H9 (cell line): ENCODE data around the gene RABGAP1. TPM values are rescaled to one million over a fixed set of nuclear protein-coding genes. Genes with fewer than 3 reads are reported as not detected.

Source experiments
- DNase-seq: peaks from one replicate; pipeline ENCODE4 v3.0.0-alpha.2; 2017
- H2AFZ ChIP-seq: one replicate; pipeline ENCODE4 v1.6.1; 2013; ENCODE audit warnings: mild to moderate bottlenecking, low read length, control low read depth, moderate library complexity
- H2AK5ac ChIP-seq: 2 replicates; pipeline ENCODE4 v1.6.1; 2013; ENCODE audit warnings: low read length, control low read depth, mixed read lengths; ENCODE audit not compliant: insufficient read length
- H2BK120ac ChIP-seq: one replicate; pipeline ENCODE4 v1.6.1; 2013; ENCODE audit warnings: low read depth, mild to moderate bottlenecking, low read length, control low read depth, inconsistent platforms; ENCODE audit not compliant: poor library complexity, severe bottlenecking
- H2BK12ac ChIP-seq: 2 replicates; pipeline ENCODE4 v1.6.1; 2013; ENCODE audit warnings: low read length, control low read depth, mixed read lengths, low read depth; ENCODE audit not compliant: insufficient read length
- H2BK15ac ChIP-seq: 2 replicates; pipeline ENCODE4 v1.6.1; 2013; ENCODE audit warnings: low read depth, low read length, control low read depth
- H2BK20ac ChIP-seq: one replicate; pipeline ENCODE4 v1.6.1; 2013; ENCODE audit warnings: low read depth, mild to moderate bottlenecking, low read length, control low read depth, inconsistent platforms; ENCODE audit not compliant: poor library complexity, severe bottlenecking
- H2BK5ac ChIP-seq: 2 replicates; pipeline ENCODE4 v1.6.1; 2013; ENCODE audit warnings: low read length, control low read depth, mixed read lengths; ENCODE audit not compliant: insufficient read length
- H3K14ac ChIP-seq: 2 replicates; pipeline ENCODE4 v1.6.1; 2013; ENCODE audit warnings: low read length, control low read depth; ENCODE audit not compliant: insufficient read depth
- H3K18ac ChIP-seq: 2 replicates; pipeline ENCODE4 v1.6.1; 2013; ENCODE audit warnings: low read depth, mild to moderate bottlenecking, mixed read lengths, low read length, control low read depth; ENCODE audit not compliant: insufficient read length
- H3K23ac ChIP-seq: 2 replicates; pipeline ENCODE4 v1.6.1; 2013; ENCODE audit warnings: low read length, control low read depth, mixed read lengths, low read depth; ENCODE audit not compliant: insufficient read length
- H3K23me2 ChIP-seq: 2 replicates; pipeline ENCODE4 v1.6.1; 2013; ENCODE audit warnings: low read depth, mild to moderate bottlenecking, mixed read lengths, low read length, control low read depth; ENCODE audit not compliant: insufficient read length, poor library complexity, severe bottlenecking
- H3K27ac ChIP-seq: 2 replicates; pipeline ENCODE4 v1.5.1; 2013; ENCODE audit warnings: low read length, control low read depth, mixed read lengths, low read depth; ENCODE audit not compliant: insufficient read length
- H3K27me3 ChIP-seq: 2 replicates; pipeline ENCODE4 v1.6.1; 2013; ENCODE audit warnings: low read length, control low read depth, inconsistent platforms; ENCODE audit not compliant: insufficient read depth
- H3K4ac ChIP-seq: 2 replicates; pipeline ENCODE4 v1.6.1; 2013; ENCODE audit warnings: low read depth, mild to moderate bottlenecking, control low read depth, inconsistent platforms, low read length, moderate library complexity
- H3K4me1 ChIP-seq: 2 replicates; pipeline ENCODE4 v1.6.1; 2013; ENCODE audit warnings: low read length, control low read depth, inconsistent platforms; ENCODE audit not compliant: insufficient read depth
- H3K4me2 ChIP-seq: 2 replicates; pipeline ENCODE4 v1.6.1; 2013; ENCODE audit warnings: low read length, control low read depth, mixed read lengths; ENCODE audit not compliant: insufficient read length, insufficient read depth
- H3K56ac ChIP-seq: 2 replicates; pipeline ENCODE4 v1.6.1; 2013; ENCODE audit warnings: low read depth, mild to moderate bottlenecking, mixed read lengths, low read length, control low read depth; ENCODE audit not compliant: insufficient read length
- H3K79me1 ChIP-seq: 2 replicates; pipeline ENCODE4 v1.6.1; 2013; ENCODE audit warnings: low read depth, mild to moderate bottlenecking, moderate library complexity, low read length, control low read depth, inconsistent platforms; ENCODE audit not compliant: insufficient read depth, poor library complexity, severe bottlenecking
- H3K79me2 ChIP-seq: 2 replicates; pipeline ENCODE4 v1.6.1; 2013; ENCODE audit warnings: low read length, control low read depth, inconsistent platforms; ENCODE audit not compliant: insufficient read depth
- H3K9ac ChIP-seq: 2 replicates; pipeline ENCODE4 v1.6.1; 2013; ENCODE audit warnings: low read length, control low read depth, mixed read lengths; ENCODE audit not compliant: insufficient read length; ENCODE audit errors: extremely low read depth
- H3K9me3 ChIP-seq: one replicate; pipeline ENCODE4 v1.6.1; 2013; ENCODE audit warnings: low read depth, low read length, inconsistent platforms; ENCODE audit not compliant: control insufficient read depth
- H3T11ph ChIP-seq: one replicate; pipeline ENCODE4 v1.6.1; 2013; ENCODE audit warnings: mild to moderate bottlenecking, low read length, control low read depth, inconsistent platforms
- H4K20me1 ChIP-seq: one replicate; pipeline ENCODE4 v1.6.1; 2013; ENCODE audit not compliant: control insufficient read depth, insufficient read length, insufficient read depth
- H4K5ac ChIP-seq: 2 replicates; pipeline ENCODE4 v1.6.1; 2013; ENCODE audit warnings: low read depth, mild to moderate bottlenecking, mixed read lengths, low read length, control low read depth; ENCODE audit not compliant: insufficient read length
- H4K8ac ChIP-seq: replicated peaks from 2 replicates; pipeline ENCODE4 v1.6.1; 2013; ENCODE audit warnings: low read length, control low read depth, mixed read lengths, low read depth; ENCODE audit not compliant: insufficient read length
- H4K91ac ChIP-seq: 2 replicates; pipeline ENCODE4 v1.6.1; 2013; ENCODE audit warnings: low read depth, mild to moderate bottlenecking, moderate library complexity, mixed read lengths, low read length, control low read depth; ENCODE audit not compliant: insufficient read length
- H3K27ac Mint-ChIP-seq, 3 experiments: 2 replicates in 2 of 3; 3 replicates in 1 of 3; pipeline ENCODE4 v1.8.0; 2020 to 2021; ENCODE audit warnings: mixed read lengths in 3 of 3, mild to moderate bottlenecking in 1 of 3, moderate library complexity in 1 of 3
- H3K27me3 Mint-ChIP-seq: 2 replicates; pipeline ENCODE4 v1.8.0; 2021; ENCODE audit warnings: low read depth, mild to moderate bottlenecking, moderate library complexity, mixed read lengths
- H3K36me3 Mint-ChIP-seq, 3 experiments: 2 replicates in 2 of 3; 3 replicates in 1 of 3; pipeline ENCODE4 v1.8.0; 2020 to 2021; ENCODE audit warnings: low read depth in 3 of 3, mixed read lengths in 3 of 3; ENCODE audit not compliant: insufficient read depth in 1 of 3
- H3K4me1 Mint-ChIP-seq, 2 experiments: 2 replicates each; pipeline ENCODE4 v1.8.0; 2020; ENCODE audit warnings: mixed read lengths in 2 of 2
- H3K4me3 Mint-ChIP-seq, 2 experiments: 2 replicates in 1 of 2; 3 replicates in 1 of 2; pipeline ENCODE4 v1.8.0; 2020 to 2021; ENCODE audit warnings: mild to moderate bottlenecking in 2 of 2, mixed read lengths in 2 of 2, moderate library complexity in 1 of 2
- H3K9me3 Mint-ChIP-seq, 2 experiments: 2 replicates in 1 of 2; 3 replicates in 1 of 2; pipeline ENCODE4 v1.8.0; 2020; ENCODE audit warnings: mild to moderate bottlenecking in 2 of 2, mixed read lengths in 2 of 2, moderate library complexity in 1 of 2
- CTCF ChIP-seq: fragments of 200-600 bp; sonication (generic); conservative IDR thresholded peaks from 3 replicates; pipeline ENCODE4 v1.8.0; 2021; ENCODE audit warnings: antibody characterized with exemption, mild to moderate bottlenecking
- WGBS: extraction: QIAGEN DNeasy Blood & Tissue Kit; methylation state at CpG from one replicate; pipeline ENCODE4 v1.1.7; 2013; ENCODE audit warnings: missing lambda C conversion rate, low lambda C conversion rate, mixed read lengths; ENCODE audit not compliant: insufficient read length; ENCODE audit errors: extremely low coverage; 5-methylcytosine and 5-hydroxymethylcytosine counted together
- total RNA-seq: library from RNA; stranded (reverse); gene quantifications from 2 replicates; pipeline ENCODE4 v1.2.1, GENCODE V29; 2021

Gene RABGAP1
- total RNA-seq, 1 experiment from 2014 or later: 31.6 TPM

- Histone ChIP-seq H3K79me2 (no peaks in the 10 kb centered on the region), H3K9ac (no peak overlapping the region), H3K18ac (no peak overlapping the region), H3T11ph (no peak overlapping the region), H3K79me1 (no peaks in the 10 kb centered on the region), H4K91ac (no peak overlapping the region), H2BK15ac (no peak overlapping the region), H3K9me3 (no peaks in the 10 kb centered on the region), H3K4me2 (no peak overlapping the region), H3K23ac (no peak overlapping the region), H4K8ac (no peak overlapping the region), H3K23me2 (no peaks in the 10 kb centered on the region), H2AK5ac (no peak overlapping the region), H3K56ac (no peak overlapping the region), H2BK120ac (no peak overlapping the region), H3K14ac (no peak overlapping the region), H3K27me3 (no peaks in the 10 kb centered on the region), H3K27ac (no peak overlapping the region), H3K4me1 (peaks cover 11% of the 10 kb centered on the region; the same call in 1 of the 2 replicates), H2BK20ac (no peak overlapping the region), H2AFZ (no peak overlapping the region), H2BK12ac (no peak overlapping the region), H4K5ac (no peak overlapping the region), H4K20me1 (no peaks in the 10 kb centered on the region), H2BK5ac (no peak overlapping the region), H3K4ac (no peak overlapping the region)
- TF ChIP-seq CTCF: no peak
- DNase-seq: no peak
- no peaks in the 10 kb centered on the region for H3K9me3 Mint-ChIP-seq
- no peaks in the 10 kb centered on the region for H3K27me3 Mint-ChIP-seq
- peaks cover 29 to 80% (median 64%) of the 10 kb centered on the region in 3 experiments; a peak in 6 of 7 replicates for H3K36me3 Mint-ChIP-seq
- peaks cover 19 to 21% of the 10 kb centered on the region in 2 experiments for H3K4me1 Mint-ChIP-seq
- no peak overlapping the region for H3K4me3 Mint-ChIP-seq
- peak overlapping the region in 1 of 3 experiments; percentile 23; a peak in 1 of 7 replicates for H3K27ac Mint-ChIP-seq
- WGBS: no CpG with 5 or more reads among the region's 3 CpGs
Observed at GRCh38 chr9:123093141-123093540, 152.3 kb downstream of the RABGAP1 start.
